PFSK-1 (cell line): ENCODE data around the gene GALNT9.

ENCODE experiments used
- FOXP2 ChIP-seq: optimal IDR thresholded peaks from 2 replicates; pipeline ENCODE3; 2011; ENCODE audit warnings: borderline replicate concordance, control low read depth, inconsistent platforms; ENCODE audit not compliant: insufficient read depth; ENCODE audit errors: extremely low read length, extremely low read depth
- POLR2AphosphoS5 ChIP-seq: IDR thresholded peaks from 2 replicates; pipeline ENCODE4 v1.6.1; 2012; ENCODE audit warnings: low read depth, mild to moderate bottlenecking, control low read depth, low read length, moderate library complexity
- SIN3A ChIP-seq: IDR thresholded peaks from 2 replicates; pipeline ENCODE4 v1.6.1; 2012; ENCODE audit warnings: mild to moderate bottlenecking, low read length, moderate library complexity, borderline replicate concordance; ENCODE audit not compliant: insufficient read depth
- TAF1 ChIP-seq: IDR thresholded peaks from 2 replicates; pipeline ENCODE4 v1.6.1; 2012; ENCODE audit warnings: low read length, control low read depth, borderline replicate concordance; ENCODE audit not compliant: insufficient read depth
- TF ChIP-seq, protein P1 (sequence below), 2 experiments: IDR thresholded peaks; 2 replicates each; pipeline versions ENCODE4 v1.6.1 to v1.8.0; 2011 to 2012; ENCODE audit warnings: low read depth in 2 of 2, low read length in 2 of 2, control low read depth in 1 of 2, inconsistent platforms in 1 of 2, mild to moderate bottlenecking in 1 of 2, moderate library complexity in 1 of 2; ENCODE audit not compliant: insufficient read depth in 1 of 2

Gene GALNT9

DNA sequence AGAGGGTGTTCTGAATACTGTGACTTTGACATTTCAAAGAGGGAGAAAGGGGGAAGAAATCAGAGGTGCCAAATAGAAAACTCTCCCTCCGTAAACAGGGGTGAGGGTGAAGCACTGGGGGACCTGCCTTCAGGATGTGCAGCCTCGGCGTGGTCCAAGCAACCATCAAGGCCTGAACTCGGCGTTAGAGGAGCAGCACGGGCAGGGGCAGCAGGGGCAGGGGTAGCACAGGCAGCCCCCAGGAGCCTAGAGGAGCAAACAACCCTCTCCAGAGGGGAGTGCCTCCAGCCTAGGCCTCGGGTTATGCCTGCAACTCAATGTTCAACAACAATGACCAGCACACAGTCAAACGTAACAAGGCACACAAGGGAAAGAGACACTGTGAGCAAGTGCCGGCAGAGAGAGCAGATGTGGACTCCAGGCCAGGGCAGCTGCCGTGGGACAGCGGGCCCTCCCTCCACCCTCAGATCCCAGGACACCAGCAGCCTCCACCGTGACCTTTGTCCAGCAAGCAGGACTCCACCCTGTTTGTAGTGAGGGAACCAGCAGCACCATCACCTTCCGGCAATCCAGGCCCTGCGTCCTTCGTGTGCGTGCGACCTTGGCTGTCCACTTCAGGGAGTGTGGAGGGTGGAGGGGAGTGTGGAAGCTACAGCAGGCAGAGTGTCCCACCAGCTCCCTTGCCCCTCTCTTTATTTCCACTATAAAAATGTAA is 18.0 kb downstream of the GALNT9 start:
- TF ChIP-seq FOXP2 (no peak), SIN3A (no peak), TAF1 (no peak), POLR2AphosphoS5 (no peak)
- TF ChIP-seq, protein P1, sequence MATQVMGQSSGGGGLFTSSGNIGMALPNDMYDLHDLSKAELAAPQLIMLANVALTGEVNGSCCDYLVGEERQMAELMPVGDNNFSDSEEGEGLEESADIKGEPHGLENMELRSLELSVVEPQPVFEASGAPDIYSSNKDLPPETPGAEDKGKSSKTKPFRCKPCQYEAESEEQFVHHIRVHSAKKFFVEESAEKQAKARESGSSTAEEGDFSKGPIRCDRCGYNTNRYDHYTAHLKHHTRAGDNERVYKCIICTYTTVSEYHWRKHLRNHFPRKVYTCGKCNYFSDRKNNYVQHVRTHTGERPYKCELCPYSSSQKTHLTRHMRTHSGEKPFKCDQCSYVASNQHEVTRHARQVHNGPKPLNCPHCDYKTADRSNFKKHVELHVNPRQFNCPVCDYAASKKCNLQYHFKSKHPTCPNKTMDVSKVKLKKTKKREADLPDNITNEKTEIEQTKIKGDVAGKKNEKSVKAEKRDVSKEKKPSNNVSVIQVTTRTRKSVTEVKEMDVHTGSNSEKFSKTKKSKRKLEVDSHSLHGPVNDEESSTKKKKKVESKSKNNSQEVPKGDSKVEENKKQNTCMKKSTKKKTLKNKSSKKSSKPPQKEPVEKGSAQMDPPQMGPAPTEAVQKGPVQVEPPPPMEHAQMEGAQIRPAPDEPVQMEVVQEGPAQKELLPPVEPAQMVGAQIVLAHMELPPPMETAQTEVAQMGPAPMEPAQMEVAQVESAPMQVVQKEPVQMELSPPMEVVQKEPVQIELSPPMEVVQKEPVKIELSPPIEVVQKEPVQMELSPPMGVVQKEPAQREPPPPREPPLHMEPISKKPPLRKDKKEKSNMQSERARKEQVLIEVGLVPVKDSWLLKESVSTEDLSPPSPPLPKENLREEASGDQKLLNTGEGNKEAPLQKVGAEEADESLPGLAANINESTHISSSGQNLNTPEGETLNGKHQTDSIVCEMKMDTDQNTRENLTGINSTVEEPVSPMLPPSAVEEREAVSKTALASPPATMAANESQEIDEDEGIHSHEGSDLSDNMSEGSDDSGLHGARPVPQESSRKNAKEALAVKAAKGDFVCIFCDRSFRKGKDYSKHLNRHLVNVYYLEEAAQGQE (IDR thresholded peaks at IDR 0.05; ENCODE audit: insufficient read depth in 1 of 2, low read depth in 2 of 2, low read length in 2 of 2): no peak

DNA sequence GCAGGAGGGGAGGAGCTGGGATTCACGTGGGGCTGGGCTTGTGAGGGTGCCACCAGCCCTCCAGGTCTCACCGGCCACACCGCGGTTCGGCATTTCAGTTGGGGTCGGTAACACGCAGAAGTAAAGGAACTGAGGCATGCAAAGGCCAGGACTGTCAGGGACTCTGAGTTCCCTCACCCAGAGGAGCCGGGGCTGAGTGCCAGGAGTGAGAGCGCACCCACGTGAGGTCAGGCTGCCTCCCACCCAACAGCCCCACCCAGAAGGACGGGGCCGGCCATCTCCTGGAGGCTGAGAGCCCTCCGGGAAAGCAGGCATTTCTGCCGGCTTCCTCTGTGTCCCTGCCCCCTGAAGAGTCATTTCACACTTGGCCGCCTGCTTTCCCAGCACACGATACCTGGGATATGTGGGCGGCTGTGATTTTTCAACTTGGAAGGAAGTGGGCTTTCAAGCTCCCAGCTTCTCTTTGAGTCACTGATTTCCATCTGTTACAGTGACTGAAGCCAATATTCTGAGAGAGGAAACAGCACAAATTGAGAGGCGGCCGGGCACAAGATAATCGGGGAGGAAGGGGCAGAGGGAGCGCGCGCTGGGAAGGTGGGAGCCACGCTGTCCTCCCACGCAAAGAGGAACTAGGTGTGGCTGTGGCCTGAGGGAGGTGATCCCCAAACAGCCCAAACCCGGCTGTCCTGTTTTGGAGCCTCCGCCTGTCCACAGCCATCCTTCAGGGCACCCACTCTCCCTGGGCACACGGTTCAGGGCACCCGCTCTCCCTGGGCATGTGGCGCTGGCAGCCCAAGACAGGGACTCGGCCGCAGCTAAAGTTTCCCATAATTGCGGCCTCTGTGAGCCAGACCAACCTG is 19.0 kb downstream of the GALNT9 start:
- no peak for TF ChIP-seq POLR2AphosphoS5
- no peak for TF ChIP-seq TAF1
- TF ChIP-seq SIN3A: no peak
- TF ChIP-seq FOXP2: no peak
- TF ChIP-seq, protein P1 (IDR thresholded peaks at IDR 0.05; ENCODE audit: insufficient read depth in 1 of 2, low read depth in 2 of 2, low read length in 2 of 2): no peak

DNA sequence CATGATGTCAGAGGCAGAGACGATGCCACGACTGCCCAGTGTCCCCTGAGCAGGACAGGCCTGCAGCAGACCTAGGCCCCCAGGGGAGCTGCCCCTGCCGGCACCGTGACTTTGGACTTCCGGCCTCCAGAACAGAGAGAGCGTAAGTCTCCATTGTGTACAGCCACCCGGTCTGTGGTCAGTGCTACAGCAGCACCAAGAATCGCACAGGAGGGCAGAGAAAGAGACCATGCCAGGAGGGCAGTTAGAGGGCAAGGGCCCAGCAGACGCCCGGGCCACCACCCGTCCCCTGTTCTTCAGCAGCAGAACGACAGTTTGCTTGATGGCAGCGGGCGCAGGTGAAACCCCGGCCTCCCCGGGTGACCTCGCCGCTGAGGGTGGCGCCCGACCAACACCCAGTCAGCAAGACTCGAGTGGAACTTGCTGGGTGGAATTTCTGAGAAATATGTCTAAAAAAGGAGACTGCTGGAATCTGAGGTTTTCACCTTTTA is 19.7 kb downstream of the GALNT9 start:
- TF ChIP-seq, protein P1 (IDR thresholded peaks at IDR 0.05; ENCODE audit: insufficient read depth in 1 of 2, low read depth in 2 of 2, low read length in 2 of 2): no peak
- TF ChIP-seq POLR2AphosphoS5 (no peak), SIN3A (no peak), FOXP2 (no peak), TAF1 (no peak)

DNA sequence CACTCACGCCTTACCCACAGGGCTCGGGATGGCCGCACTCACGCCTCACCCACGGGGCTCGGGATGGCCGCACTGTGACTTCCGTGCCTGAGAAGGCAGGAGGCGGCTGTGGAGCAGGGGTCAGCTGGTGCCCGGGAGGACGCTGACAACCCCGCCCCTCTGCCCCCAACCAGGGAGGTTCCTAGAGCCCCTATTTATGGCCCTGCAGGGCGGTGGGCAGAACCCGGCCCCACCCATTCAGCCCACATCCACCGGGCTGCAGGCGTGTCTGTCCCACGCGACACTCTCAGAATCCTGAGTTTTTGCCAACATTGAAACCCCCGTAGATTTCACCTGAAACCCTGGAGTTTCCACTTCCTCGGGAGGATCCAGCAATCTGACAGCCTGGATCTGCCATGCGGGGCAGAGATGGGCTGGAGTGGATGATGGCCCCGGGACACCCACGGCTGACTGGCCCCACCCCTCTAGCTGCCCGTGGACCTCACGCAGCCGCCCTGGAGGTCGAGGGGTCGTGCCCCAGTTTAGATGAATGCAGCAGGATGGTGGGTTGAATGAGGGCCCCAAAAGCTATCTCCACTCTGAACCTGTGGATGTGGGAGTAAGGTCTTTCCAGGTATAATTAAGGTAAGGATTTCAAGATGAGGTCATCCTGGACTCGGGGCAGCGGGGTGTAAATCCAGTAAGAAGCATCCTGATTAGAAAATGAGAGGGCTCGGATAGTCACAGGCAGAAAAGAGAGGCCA is 20.4 kb downstream of the GALNT9 start:
- TF ChIP-seq POLR2AphosphoS5: no peak
- no peak for TF ChIP-seq FOXP2
- TF ChIP-seq, protein P1 (IDR thresholded peaks at IDR 0.05; ENCODE audit: insufficient read depth in 1 of 2, low read depth in 2 of 2, low read length in 2 of 2): no peak
- no peak for TF ChIP-seq TAF1
